Activated naive CD8-positive, alpha-beta T cell treated with anti-CD3 and anti-CD28 coated beads, Interleukin-2, amount 50 U/mL, for 16 hours (primary cell): Measurements from ENCODE around the gene CACNA1E.

Source experiments
- DNase-seq: peaks from one replicate; pipeline ENCODE4 v3.0.0-alpha.2; 2020; ENCODE audit warnings: low read depth, low spot score

CACNA1E gene

GRCh38 chr1:181484821-181485220, 1.5 kb downstream of the CACNA1E start:
- no peak for DNase-seq

GRCh38 chr1:181485287-181486097, 2.2 kb downstream of the CACNA1E start:
- DNase-seq = no peak

- no peak for DNase-seq
Measured at GRCh38 chr1:181486098-181486420, 2.7 kb downstream of the CACNA1E start.

- DNase-seq = no peak
Measured at GRCh38 chr1:181488866-181489265, 5.5 kb downstream of the CACNA1E start.

- DNase-seq = no peak
Measured at GRCh38 chr1:181490276-181490675, 7.0 kb downstream of the CACNA1E start.

- no peak for DNase-seq
Measured at GRCh38 chr1:181490740-181491712, 7.7 kb downstream of the CACNA1E start.

- DNase-seq = no peak
Measured at GRCh38 chr1:181493166-181493565, 9.8 kb downstream of the CACNA1E start.

GRCh38 chr1:181493885-181494284, 10.6 kb downstream of the CACNA1E start:
- no peak for DNase-seq

- no peak for DNase-seq
Measured at GRCh38 chr1:181496759-181497158, 13.4 kb downstream of the CACNA1E start.

GRCh38 chr1:181497870-181498269, 14.6 kb downstream of the CACNA1E start:
- DNase-seq = no peak

GRCh38 chr1:181499825-181500224, 16.5 kb downstream of the CACNA1E start:
- DNase-seq = no peak

GRCh38 chr1:181500636-181501035, 17.3 kb downstream of the CACNA1E start:
- no peak for DNase-seq

GRCh38 chr1:181501612-181502011, 18.3 kb downstream of the CACNA1E start:
- DNase-seq = no peak

GRCh38 chr1:181503171-181503810, 20.0 kb downstream of the CACNA1E start:
- DNase-seq = no peak

GRCh38 chr1:181504399-181504842, 21.1 kb downstream of the CACNA1E start:
- DNase-seq = no peak

GRCh38 chr1:181506563-181507353, 23.4 kb downstream of the CACNA1E start:
- DNase-seq = no peak

- DNase-seq = no peak
Measured at GRCh38 chr1:181508486-181509165, 25.3 kb downstream of the CACNA1E start.

- DNase-seq = no peak
Measured at GRCh38 chr1:181513786-181514297, 30.5 kb downstream of the CACNA1E start.

- DNase-seq = no peak
Measured at GRCh38 chr1:181514298-181515290, 31.3 kb downstream of the CACNA1E start.
